GM13977 (cell line): ENCODE results near the gene KIF2C.

Source experiments
- DNase-seq: peaks from one replicate; pipeline ENCODE4 v3.0.0; 2012; ENCODE audit warnings: low spot score
- in situ Hi-C: fragments of 300-500 bp; cut with MboI; formaldehyde crosslinking; loops from one replicate; pipeline ENCODE4 v1.12.0; 2022; ENCODE audit warnings: low sequenced_read_pairs, low pct_unique_long_range_greater_than_20kb, mixed read lengths, inconsistent platforms; ENCODE audit not compliant: unreplicated experiment
- TF ChIP-seq, protein P1 (sequence below): IDR thresholded peaks from 2 replicates; pipeline ENCODE4 v1.5.1; 2012; ENCODE audit warnings: mild to moderate bottlenecking, control low read depth; ENCODE audit not compliant: insufficient read depth; ENCODE audit errors: extremely low read depth, missing control alignments

Gene KIF2C

DNA sequence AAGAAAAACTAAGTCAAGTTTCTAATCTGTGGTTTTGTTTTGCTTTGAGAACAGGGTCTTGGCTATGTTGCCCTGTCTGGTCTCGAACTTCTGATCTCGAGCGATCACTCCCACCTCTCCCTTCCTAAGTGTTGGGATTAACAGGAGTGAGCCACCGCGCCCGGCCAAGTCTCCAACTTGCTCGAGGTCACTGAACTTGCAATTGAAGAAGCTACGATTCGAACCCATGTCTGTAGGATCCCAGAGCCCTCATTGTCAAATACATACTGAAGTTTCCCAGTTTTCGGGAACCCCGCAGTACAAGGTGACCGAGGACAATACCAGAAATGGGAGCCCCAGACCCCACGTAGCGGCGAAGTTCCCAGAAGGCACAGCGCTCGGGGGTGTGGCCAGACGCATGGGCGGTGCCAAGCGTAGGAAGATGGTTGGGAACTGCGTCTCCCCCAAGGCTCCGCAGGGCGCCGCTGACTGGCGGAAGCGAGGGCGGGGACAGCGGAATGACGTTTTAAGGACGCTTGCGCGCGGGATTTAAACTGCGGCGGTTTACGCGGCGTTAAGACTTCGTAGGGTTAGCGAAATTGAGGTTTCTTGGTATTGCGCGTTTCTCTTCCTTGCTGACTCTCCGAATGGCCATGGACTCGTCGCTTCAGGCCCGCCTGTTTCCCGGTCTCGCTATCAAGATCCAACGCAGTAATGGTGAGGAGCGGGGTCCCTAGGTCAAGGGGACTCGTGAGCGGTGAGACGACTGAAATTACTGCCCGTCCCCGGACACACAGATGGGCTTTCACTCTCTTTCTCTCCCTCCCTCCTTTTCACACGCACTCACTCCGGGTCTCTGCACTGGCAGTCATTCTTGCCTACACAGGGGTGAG is at the start of gene KIF2C:
TSS of gene KIF2C (plus strand) at position 531 of the 872 bp plus-strand sequence. CDS start at position 627, 96 bp downstream.
- TF ChIP-seq, protein P1, sequence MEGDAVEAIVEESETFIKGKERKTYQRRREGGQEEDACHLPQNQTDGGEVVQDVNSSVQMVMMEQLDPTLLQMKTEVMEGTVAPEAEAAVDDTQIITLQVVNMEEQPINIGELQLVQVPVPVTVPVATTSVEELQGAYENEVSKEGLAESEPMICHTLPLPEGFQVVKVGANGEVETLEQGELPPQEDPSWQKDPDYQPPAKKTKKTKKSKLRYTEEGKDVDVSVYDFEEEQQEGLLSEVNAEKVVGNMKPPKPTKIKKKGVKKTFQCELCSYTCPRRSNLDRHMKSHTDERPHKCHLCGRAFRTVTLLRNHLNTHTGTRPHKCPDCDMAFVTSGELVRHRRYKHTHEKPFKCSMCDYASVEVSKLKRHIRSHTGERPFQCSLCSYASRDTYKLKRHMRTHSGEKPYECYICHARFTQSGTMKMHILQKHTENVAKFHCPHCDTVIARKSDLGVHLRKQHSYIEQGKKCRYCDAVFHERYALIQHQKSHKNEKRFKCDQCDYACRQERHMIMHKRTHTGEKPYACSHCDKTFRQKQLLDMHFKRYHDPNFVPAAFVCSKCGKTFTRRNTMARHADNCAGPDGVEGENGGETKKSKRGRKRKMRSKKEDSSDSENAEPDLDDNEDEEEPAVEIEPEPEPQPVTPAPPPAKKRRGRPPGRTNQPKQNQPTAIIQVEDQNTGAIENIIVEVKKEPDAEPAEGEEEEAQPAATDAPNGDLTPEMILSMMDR, result no peak
- in situ Hi-C loops, result no loop called here

DNA sequence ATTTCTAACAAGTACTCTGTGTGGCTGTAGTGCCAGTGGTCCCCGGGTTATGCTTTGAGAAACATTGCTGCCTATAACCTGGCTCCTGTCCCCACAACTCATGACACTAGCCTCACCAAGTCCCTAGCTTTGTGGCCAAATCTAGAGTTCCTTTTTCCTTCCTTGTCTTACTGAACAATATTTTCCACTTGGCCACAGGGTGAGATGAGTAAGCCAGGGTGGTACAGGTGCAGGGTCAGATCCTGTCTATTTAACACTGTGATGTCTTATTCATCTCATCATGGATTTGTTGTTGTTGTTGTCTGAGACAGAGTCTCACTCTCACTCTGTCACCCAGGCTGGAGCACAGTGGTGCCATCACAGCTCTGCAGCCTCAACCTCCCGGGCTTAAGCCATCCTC is 46.5 kb upstream of the KIF2C start:
- in situ Hi-C loops, result no loop called here
- TF ChIP-seq, protein P1, result no peak
- no peak for DNase-seq

More for the DNA sequence above, at the start of gene KIF2C:
- DNase-seq, result peak; percentile 98

DNA sequence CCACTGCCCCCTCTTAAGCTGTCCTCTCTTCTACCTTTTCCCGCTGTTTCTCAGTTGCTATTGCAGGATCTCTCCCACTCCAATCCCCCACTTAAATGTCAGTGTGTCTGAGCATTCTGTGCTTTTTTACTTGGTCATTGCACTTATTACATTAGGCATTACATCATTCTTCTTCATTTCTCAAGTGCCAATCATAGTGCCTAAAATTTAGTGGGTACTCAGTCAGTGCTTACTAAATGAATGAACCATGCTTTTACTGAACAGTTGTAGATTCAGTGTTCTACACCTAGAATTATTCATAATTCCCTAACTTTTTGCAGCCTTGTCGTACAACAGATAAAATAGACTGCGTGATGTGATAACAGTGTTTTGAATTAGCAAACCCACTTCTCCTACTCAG is 45.7 kb upstream of the KIF2C start:
- DNase-seq, result no peak
- TF ChIP-seq, protein P1, result no peak
- in situ Hi-C loops, result no loop called here

DNA sequence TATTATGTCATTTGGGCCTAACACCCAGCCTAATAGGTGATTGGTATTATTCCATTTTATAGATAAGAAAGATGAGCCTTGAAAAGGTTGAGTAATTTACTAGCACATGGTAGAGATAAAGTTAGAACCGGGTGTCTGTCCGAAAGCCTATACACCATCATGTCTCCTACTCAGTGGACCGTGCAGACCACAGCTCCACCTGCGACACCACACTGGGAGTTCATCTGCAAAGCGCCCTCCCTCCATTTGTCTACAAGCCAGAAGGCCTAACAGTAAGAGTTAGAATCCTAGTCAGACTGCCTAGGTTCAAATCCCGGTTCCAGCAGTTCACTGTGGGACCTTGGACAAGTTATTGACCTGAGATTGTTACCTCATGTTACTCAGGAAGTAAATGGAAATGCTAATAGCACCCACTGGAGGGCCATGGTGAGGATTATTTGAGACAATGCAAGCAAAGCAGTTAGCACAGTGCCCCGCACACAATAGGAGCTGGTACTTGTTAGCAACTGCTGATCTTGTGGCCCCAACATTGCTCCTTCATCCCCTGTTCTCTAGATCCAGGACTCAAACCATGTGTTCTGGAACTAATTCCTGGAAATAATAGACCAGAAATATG is 44.7 kb upstream of the KIF2C start:
- in situ Hi-C loops, result no loop called here
- TF ChIP-seq, protein P1, result no peak
- DNase-seq, result peak; percentile 69

DNA sequence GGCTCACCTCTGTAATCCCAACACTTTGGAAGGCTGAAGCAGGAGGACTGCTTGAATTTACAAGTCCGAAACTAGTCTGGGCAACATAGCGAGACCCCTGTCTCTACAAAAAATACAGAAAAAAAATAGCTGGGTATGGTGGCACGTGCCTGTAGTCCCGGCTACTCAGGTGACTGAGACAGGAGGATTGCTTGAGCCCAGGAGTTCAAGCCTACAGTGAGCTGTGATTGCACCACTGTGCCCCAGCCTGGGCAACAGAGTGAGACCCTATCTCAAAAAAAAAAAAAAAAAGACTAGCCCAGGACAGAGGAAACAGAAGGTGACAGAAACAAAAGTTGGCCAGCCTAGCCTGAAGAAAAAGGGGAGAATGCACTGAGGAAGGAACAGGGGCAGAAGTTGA is 44.0 kb upstream of the KIF2C start:
- in situ Hi-C loops, result no loop called here
- DNase-seq, result no peak
- TF ChIP-seq, protein P1, result no peak

DNA sequence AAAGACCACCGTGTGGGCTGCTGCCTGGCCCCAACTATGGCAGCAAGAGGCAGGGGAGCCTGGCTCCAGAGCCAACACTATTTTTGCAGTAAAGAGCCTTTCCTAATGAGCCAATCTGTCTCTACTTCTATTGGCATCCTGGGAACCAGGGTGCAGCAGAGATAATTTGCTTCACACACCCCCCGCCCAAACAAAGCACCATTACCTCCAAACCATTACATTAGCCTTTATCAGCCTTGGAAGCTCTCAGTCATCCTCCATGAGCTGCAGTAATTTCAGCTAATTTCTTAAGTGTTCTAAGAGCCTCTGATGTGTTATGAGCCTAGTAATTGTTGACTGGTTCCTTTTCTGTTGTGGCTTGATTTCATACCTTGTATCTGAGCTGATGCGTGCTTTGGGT is 43.5 kb upstream of the KIF2C start:
- in situ Hi-C loops, result no loop called here
- DNase-seq, result no peak
- TF ChIP-seq, protein P1, result no peak
